A549 (cell line): ENCODE measurements around the gene PRDX5. TPM values are rescaled to one million over a fixed set of nuclear protein-coding genes. Genes with fewer than 3 reads are reported as not detected.

Experiments used
- ATAC-seq, 2 experiments: fragments of 200-7000 bp in 1 of 2; fragments of >200 bp in 1 of 2; cut with Nextera tagmentation in 1 of 2; cut with Tn5 transposase in 1 of 2; 3 replicates each; pipeline versions ENCODE4 v1.8.0 to v1.9.1; 2018 to 2020; ENCODE audit warnings: mild to moderate bottlenecking in 1 of 2, moderate library complexity in 1 of 2
- CTCF ChIA-PET: fragments of 300-600 bp; sonication (Branson Sonifier 250); formaldehyde crosslinking; extraction: SDS; loops from one replicate; lab custom pipeline; 2021; ENCODE audit warnings: antibody characterized with exemption, inconsistent platforms; lab: Yijun Ruan, JAX
- POLR2A ChIA-PET: fragments of 350-600 bp; formaldehyde crosslinking; extraction: SDS; loops from one replicate; lab custom pipeline; 2021; ENCODE audit warnings: antibody characterized with exemption, inconsistent platforms; lab: Yijun Ruan, JAX
- DNase-seq, 2 experiments: peaks; one replicate each; pipeline versions ENCODE4 v3.0.0 to v3.0.0-alpha.2; 2011 to 2016; ENCODE audit warnings: low read depth in 1 of 2, low spot score in 1 of 2
- FAIRE-seq: peaks from 2 replicates; lab custom pipeline; 2011; peaks lifted over from hg19 to GRCh38; lab: Jason Lieb, UNC
- H3K27ac ChIP-seq, 2 experiments: fragments of >200 bp; sonication (Bioruptor Twin); formaldehyde crosslinking; 3 replicates each; pipeline ENCODE4 v1.5.1; 2016 to 2017
- H3K4me1 ChIP-seq: fragments of >200 bp; sonication (Bioruptor Twin); formaldehyde crosslinking; 3 replicates; pipeline ENCODE4 v1.6.1; 2016
- H3K4me2 ChIP-seq: fragments of >200 bp; sonication (Bioruptor Twin); formaldehyde crosslinking; 3 replicates; pipeline ENCODE4 v1.6.1; 2016
- H3K4me3 ChIP-seq: fragments of >200 bp; sonication (Bioruptor Twin); formaldehyde crosslinking; 3 replicates; pipeline ENCODE4 v1.5.1; 2016
- H3K9me3 ChIP-seq: fragments of >200 bp; sonication (Bioruptor Twin); formaldehyde crosslinking; 3 replicates; pipeline ENCODE4 v1.6.1; 2016
- BCL3 ChIP-seq: fragments of >200 bp; sonication (Bioruptor Twin); formaldehyde crosslinking; IDR thresholded peaks from 3 replicates; pipeline ENCODE4 v1.6.1; 2016
- BHLHE40 ChIP-seq: IDR thresholded peaks from 2 replicates; pipeline ENCODE4 v1.6.1; 2012; ENCODE audit warnings: low read depth, low read length, inconsistent platforms
- EHF ChIP-seq: fragments of 250-450 bp; sonication (Bioruptor Pico); IDR thresholded peaks from 2 replicates; pipeline ENCODE4 v1.5.0; 2020; ENCODE audit warnings: mild to moderate bottlenecking
- EHMT2 ChIP-seq: fragments of 200-600 bp; sonication (generic); IDR thresholded peaks from 2 replicates; pipeline ENCODE4 v1.6.1; 2016; ENCODE audit warnings: antibody characterized with exemption, low read depth, mild to moderate bottlenecking, moderate library complexity
- EP300 ChIP-seq, 2 experiments: fragments of >200 bp; sonication (Bioruptor Twin); formaldehyde crosslinking; IDR thresholded peaks; 2 replicates in 1 of 2; 3 replicates in 1 of 2; pipeline ENCODE4 v1.6.1; 2016 to 2017
- GATA3 ChIP-seq: IDR thresholded peaks from 2 replicates; pipeline ENCODE4 v1.6.1; 2012; ENCODE audit warnings: borderline replicate concordance
- HDAC2 ChIP-seq: fragments of 200-600 bp; sonication (generic); IDR thresholded peaks from 2 replicates; pipeline ENCODE4 v1.6.1; 2016
- HES2 ChIP-seq: fragments of >200 bp; sonication (Bioruptor Twin); formaldehyde crosslinking; IDR thresholded peaks from 2 replicates; pipeline ENCODE4 v1.6.1; 2016
- HOXA7 ChIP-seq: fragments of 250-450 bp; sonication (Bioruptor Pico); IDR thresholded peaks from 2 replicates; pipeline ENCODE4 v1.5.0; 2020; ENCODE audit warnings: mild to moderate bottlenecking, moderate library complexity
- MAZ ChIP-seq: fragments of 150-350 bp; IDR thresholded peaks from 2 replicates; pipeline ENCODE4 v1.6.1; 2014; ENCODE audit warnings: antibody characterized with exemption, low read depth, low read length, borderline replicate concordance
- NPAS2 ChIP-seq: fragments of 250-450 bp; sonication (Bioruptor Pico); IDR thresholded peaks from 2 replicates; pipeline ENCODE4 v1.8.0; 2022; ENCODE audit warnings: mild to moderate bottlenecking, moderate library complexity, borderline replicate concordance
- PHF8 ChIP-seq: fragments of 200-600 bp; sonication (generic); IDR thresholded peaks from 2 replicates; pipeline ENCODE4 v1.6.1; 2016; ENCODE audit warnings: low read depth, mild to moderate bottlenecking, antibody characterized with exemption, moderate library complexity, borderline replicate concordance
- POLR2AphosphoS2 ChIP-seq: conservative IDR thresholded peaks from 2 replicates; pipeline ENCODE4 v1.6.1; 2012; ENCODE audit warnings: low read length, improper control_type of control experiment, inconsistent platforms
- SMC3 ChIP-seq: fragments of >200 bp; sonication (Bioruptor Twin); formaldehyde crosslinking; IDR thresholded peaks from 3 replicates; pipeline ENCODE4 v1.6.1; 2018; ENCODE audit warnings: inconsistent platforms
- SREBF2 ChIP-seq: fragments of 450-650 bp; IDR thresholded peaks from 2 replicates; pipeline ENCODE4 v1.6.1; 2014; ENCODE audit warnings: mild to moderate bottlenecking, moderate library complexity
- TP53 ChIP-seq: fragments of 250-450 bp; sonication (Bioruptor Pico); IDR thresholded peaks from 2 replicates; pipeline ENCODE4 v1.5.0; 2021; ENCODE audit warnings: mild to moderate bottlenecking, moderate library complexity
- ZC3H11A ChIP-seq: fragments of 450-650 bp; IDR thresholded peaks from 2 replicates; pipeline ENCODE4 v1.6.1; 2014; ENCODE audit warnings: antibody characterized with exemption, mild to moderate bottlenecking
- WGBS: methylation state at CpG from one replicate; pipeline ENCODE4 v1.1.6; 2017; ENCODE audit errors: missing lambda C conversion rate; 5-methylcytosine and 5-hydroxymethylcytosine counted together
- polyA plus RNA-seq, 4 experiments: library from polyadenylated mRNA; depleted of rRNA in 3 of 4; stranded (reverse); fragments of >200 nt; fragmentation: RNase III in 1 of 4; extraction: RNeasy Plus Mini Kit Qiagen cat#74134 plus additional on column Dnase treatment in 1 of 4; gene quantifications; 2 replicates in 3 of 4; 3 replicates in 1 of 4; pipeline ENCODE4 v1.2.3, GENCODE V29; 2011 to 2017
- TF ChIP-seq, protein P1 (sequence below): fragments of >200 bp; sonication (Bioruptor Twin); formaldehyde crosslinking; IDR thresholded peaks from 3 replicates; pipeline ENCODE4 v1.5.1; 2016
- TF ChIP-seq, protein P2 (sequence below): IDR thresholded peaks from 2 replicates; pipeline ENCODE4 v1.6.1; 2012; ENCODE audit warnings: low read depth, borderline replicate concordance

Gene PRDX5
- polyA plus RNA-seq, 2 of the 4 experiments (the other 2 are of a cell fraction): 377 to 491 TPM

GRCh38 chr11:64290352-64291261 is 27.3 kb upstream of the PRDX5 start:
- FAIRE-seq: no peak
- ChIA-PET CTCF (interaction anchor here (0.7 to 20.5 kb wide), 8 partner anchors 11 to 65 kb away, joined by 3 to 448 read pairs (median 6); partner anchors contain the start of genes CATSPERZ, ESRRA and PLCB3), POLR2A (no interaction called here)
- H3K4me2 ChIP-seq: no peak overlapping the region
- no peak for ATAC-seq
- TF ChIP-seq SREBF2 (no peak), PHF8 (no peak), GATA3 (no peak), POLR2AphosphoS2 (no peak), MAZ (no peak), EHMT2 (no peak), TP53 (no peak), BHLHE40 (no peak), HES2 (no peak), EHF (no peak), EP300 (IDR thresholded peaks at IDR 0.05) (no peak), NPAS2 (no peak), HDAC2 (no peak), ZC3H11A (no peak), SMC3 (no peak)
- TF ChIP-seq, protein P1, sequence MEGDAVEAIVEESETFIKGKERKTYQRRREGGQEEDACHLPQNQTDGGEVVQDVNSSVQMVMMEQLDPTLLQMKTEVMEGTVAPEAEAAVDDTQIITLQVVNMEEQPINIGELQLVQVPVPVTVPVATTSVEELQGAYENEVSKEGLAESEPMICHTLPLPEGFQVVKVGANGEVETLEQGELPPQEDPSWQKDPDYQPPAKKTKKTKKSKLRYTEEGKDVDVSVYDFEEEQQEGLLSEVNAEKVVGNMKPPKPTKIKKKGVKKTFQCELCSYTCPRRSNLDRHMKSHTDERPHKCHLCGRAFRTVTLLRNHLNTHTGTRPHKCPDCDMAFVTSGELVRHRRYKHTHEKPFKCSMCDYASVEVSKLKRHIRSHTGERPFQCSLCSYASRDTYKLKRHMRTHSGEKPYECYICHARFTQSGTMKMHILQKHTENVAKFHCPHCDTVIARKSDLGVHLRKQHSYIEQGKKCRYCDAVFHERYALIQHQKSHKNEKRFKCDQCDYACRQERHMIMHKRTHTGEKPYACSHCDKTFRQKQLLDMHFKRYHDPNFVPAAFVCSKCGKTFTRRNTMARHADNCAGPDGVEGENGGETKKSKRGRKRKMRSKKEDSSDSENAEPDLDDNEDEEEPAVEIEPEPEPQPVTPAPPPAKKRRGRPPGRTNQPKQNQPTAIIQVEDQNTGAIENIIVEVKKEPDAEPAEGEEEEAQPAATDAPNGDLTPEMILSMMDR: no peak
- peaks cover 9% of the 10 kb centered on the region; the same call in 1 of the 3 replicates for H3K4me1 ChIP-seq
- DNase-seq: no peak
- 74% methylated on average over 9 of the region's 10 CpGs for WGBS
- H3K9me3 ChIP-seq: no peaks in the 10 kb centered on the region
- no peak overlapping the region for H3K27ac ChIP-seq
- H3K4me3 ChIP-seq: no peak overlapping the region

DNA sequence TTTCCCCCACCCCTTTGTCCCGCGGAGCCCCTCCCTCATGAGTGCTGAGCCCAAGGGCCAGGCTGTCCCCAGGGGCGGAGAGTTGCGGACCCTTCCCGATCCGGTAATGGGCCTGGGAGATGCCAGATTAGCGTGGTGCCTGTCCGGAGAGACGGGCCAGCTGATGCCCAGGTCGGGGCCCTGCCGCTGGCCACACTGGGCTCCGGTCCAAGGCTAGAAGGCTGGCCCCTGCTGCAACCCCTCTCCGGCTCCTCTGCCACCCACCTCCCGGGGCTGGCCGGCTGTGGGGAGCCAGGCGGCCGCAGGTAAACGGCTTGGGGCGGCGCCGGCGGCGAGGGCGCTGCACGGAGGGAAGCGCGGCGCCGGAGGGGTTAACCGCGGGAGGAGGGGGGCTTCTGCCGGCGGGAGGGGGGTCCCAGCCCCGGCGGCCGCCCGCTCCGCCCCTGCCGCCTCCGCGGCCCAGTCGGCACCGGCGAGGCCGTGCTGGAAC is 26.6 kb upstream of the PRDX5 start, which contains the start of gene KCNK4:
Gene KCNK4 (plus strand): TSS at position 41 of the 490 bp plus-strand sequence. CDS start 1,717 bp downstream, outside the sequence.
- peaks cover 8% of the 10 kb centered on the region; the same call in 2 of the 3 replicates for H3K4me1 ChIP-seq
- peak within 1 kb of the TSS; percentile 49 for H3K4me2 ChIP-seq
- FAIRE-seq: no peak
- 0 out of 6 replicates have a peak within 1 kb of the TSS, but pooled peaks of 1 of the 2 experiments have one; percentile 30 for H3K27ac ChIP-seq
- H3K9me3 ChIP-seq: no peaks in the 10 kb centered on the region
- TF ChIP-seq PHF8 (no peak), HOXA7 (CRISPR knock-in tag) (no peak), BCL3 (no peak)
- TF ChIP-seq, protein P2, sequence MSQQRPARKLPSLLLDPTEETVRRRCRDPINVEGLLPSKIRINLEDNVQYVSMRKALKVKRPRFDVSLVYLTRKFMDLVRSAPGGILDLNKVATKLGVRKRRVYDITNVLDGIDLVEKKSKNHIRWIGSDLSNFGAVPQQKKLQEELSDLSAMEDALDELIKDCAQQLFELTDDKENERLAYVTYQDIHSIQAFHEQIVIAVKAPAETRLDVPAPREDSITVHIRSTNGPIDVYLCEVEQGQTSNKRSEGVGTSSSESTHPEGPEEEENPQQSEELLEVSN: no peak
- no peak for ATAC-seq
- H3K4me3 ChIP-seq: no peak within 1 kb of the TSS
- WGBS: 76% methylated on average over 8 of the region's 45 CpGs
- POLR2A ChIA-PET: no interaction called here
- DNase-seq: no peak
- CTCF ChIA-PET: interaction anchor here (2.7 to 20.5 kb wide), 2 partner anchors 12 to 40 kb away, joined by 12 to 448 read pairs; partner anchors contain the start of genes CATSPERZ, ESRRA and PLCB3
